Calu3 (cell line): ENCODE measurements around the gene CCDC172. TPM values are rescaled to one million over a fixed set of nuclear protein-coding genes. Genes with fewer than 3 reads are reported as not detected.

Experiments used
- BruUV-seq: library from RNA; stranded (reverse); fragments of 400-500 nt; replicated peaks from 2 replicates; lab custom pipeline; 2021; lab: Mats Ljungman, UMichigan
- CTCF ChIA-PET: fragments of 300-600 bp; sonication (Branson Sonifier 250); formaldehyde crosslinking; loops from one replicate; lab custom pipeline; 2022; ENCODE audit warnings: antibody characterized with exemption; lab: Charles Lee
- DNase-seq: peaks from one replicate; pipeline ENCODE4 v3.0.0; 2022
- H3K27ac Mint-ChIP-seq: one replicate; pipeline ENCODE4 v1.8.0; 2022; ENCODE audit warnings: mixed read lengths; ENCODE audit not compliant: unreplicated experiment
- H3K27me3 Mint-ChIP-seq: one replicate; pipeline ENCODE4 v1.8.0; 2022; ENCODE audit warnings: mixed read lengths; ENCODE audit not compliant: unreplicated experiment
- H3K36me3 Mint-ChIP-seq: one replicate; pipeline ENCODE4 v1.8.0; 2022; ENCODE audit warnings: mild to moderate bottlenecking, moderate library complexity, mixed read lengths; ENCODE audit not compliant: insufficient read depth, unreplicated experiment
- H3K4me1 Mint-ChIP-seq: one replicate; pipeline ENCODE4 v1.8.0; 2022; ENCODE audit warnings: mild to moderate bottlenecking, low read depth, mixed read lengths; ENCODE audit not compliant: unreplicated experiment
- H3K4me3 Mint-ChIP-seq: one replicate; pipeline ENCODE4 v1.8.0; 2022; ENCODE audit warnings: mild to moderate bottlenecking, low read depth, moderate library complexity, mixed read lengths; ENCODE audit not compliant: unreplicated experiment
- H3K9me3 Mint-ChIP-seq: one replicate; pipeline ENCODE4 v1.8.0; 2022; ENCODE audit warnings: low read depth, mixed read lengths; ENCODE audit not compliant: unreplicated experiment
- intact Hi-C: fragments of 100-400 bp; cut with micrococcal nuclease; formaldehyde crosslinking; loops from one replicate; pipeline ENCODE4 v1.10.0; 2022; ENCODE audit not compliant: unreplicated experiment
- total RNA-seq: library from RNA; stranded (reverse); gene quantifications from 2 replicates; pipeline ENCODE4 v1.2.3, GENCODE V29; 2022
- TF ChIP-seq, protein P1 (sequence below): fragments of 200-600 bp; IDR thresholded peaks from one replicate; pipeline ENCODE4 v1.8.0; 2022; ENCODE audit warnings: antibody characterized with exemption; ENCODE audit not compliant: unreplicated experiment

The CCDC172 gene
- total RNA-seq, 1 experiment from 2014 or later = not detected

DNA sequence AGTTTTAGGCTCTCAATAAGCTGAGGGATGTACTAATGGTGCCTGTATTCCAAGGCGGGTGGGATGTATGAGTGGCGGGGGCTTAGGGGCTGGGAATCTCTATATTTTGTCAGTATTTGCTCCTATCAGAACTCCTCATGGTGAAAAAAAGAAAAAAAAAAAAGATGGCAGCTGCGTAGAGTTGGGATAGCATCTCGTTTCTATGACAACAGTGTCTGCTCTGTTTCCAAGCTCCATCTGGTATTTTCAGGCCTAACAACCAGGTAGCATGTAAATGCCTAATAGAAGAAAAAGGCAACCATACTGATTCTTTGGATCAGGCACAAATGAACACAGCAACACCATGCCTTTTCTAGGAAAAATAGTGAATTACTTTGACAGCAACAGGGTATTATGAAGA, 11.7 kb upstream of the CCDC172 start:
- CTCF ChIA-PET = no interaction called here
- TF ChIP-seq, protein P1, sequence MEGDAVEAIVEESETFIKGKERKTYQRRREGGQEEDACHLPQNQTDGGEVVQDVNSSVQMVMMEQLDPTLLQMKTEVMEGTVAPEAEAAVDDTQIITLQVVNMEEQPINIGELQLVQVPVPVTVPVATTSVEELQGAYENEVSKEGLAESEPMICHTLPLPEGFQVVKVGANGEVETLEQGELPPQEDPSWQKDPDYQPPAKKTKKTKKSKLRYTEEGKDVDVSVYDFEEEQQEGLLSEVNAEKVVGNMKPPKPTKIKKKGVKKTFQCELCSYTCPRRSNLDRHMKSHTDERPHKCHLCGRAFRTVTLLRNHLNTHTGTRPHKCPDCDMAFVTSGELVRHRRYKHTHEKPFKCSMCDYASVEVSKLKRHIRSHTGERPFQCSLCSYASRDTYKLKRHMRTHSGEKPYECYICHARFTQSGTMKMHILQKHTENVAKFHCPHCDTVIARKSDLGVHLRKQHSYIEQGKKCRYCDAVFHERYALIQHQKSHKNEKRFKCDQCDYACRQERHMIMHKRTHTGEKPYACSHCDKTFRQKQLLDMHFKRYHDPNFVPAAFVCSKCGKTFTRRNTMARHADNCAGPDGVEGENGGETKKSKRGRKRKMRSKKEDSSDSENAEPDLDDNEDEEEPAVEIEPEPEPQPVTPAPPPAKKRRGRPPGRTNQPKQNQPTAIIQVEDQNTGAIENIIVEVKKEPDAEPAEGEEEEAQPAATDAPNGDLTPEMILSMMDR = no peak
- H3K27me3 Mint-ChIP-seq = no peaks in the 10 kb centered on the region
- no peak for DNase-seq
- H3K4me3 Mint-ChIP-seq = no peak overlapping the region
- no peaks in the 10 kb centered on the region for H3K9me3 Mint-ChIP-seq
- BruUV-seq = no TSS peak
- no peak overlapping the region for H3K27ac Mint-ChIP-seq
- H3K36me3 Mint-ChIP-seq = no peaks in the 10 kb centered on the region
- intact Hi-C loops = no loop called here
- H3K4me1 Mint-ChIP-seq = no peaks in the 10 kb centered on the region

DNA sequence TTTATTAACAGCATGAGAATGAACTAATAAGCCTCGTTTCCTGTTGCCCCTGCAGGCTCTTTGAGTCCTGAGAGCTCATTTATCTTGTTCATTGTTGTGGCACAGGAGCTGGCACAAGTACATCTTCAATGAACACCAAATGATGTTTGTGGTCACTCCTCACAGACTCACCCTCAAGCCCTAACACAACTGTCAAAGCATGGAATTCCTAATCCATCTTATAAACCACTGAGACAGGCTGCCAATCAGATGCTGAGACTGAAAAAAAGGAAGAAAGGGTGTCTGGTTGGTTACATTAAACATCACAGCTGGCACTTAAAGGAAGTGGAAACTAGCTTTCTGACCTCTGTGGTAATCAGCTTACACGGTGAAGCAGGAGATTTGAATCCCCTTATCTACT, 7.7 kb upstream of the CCDC172 start:
- Mint-ChIP-seq H3K9me3 (no peaks in the 10 kb centered on the region), H3K27ac (no peak overlapping the region)

DNA sequence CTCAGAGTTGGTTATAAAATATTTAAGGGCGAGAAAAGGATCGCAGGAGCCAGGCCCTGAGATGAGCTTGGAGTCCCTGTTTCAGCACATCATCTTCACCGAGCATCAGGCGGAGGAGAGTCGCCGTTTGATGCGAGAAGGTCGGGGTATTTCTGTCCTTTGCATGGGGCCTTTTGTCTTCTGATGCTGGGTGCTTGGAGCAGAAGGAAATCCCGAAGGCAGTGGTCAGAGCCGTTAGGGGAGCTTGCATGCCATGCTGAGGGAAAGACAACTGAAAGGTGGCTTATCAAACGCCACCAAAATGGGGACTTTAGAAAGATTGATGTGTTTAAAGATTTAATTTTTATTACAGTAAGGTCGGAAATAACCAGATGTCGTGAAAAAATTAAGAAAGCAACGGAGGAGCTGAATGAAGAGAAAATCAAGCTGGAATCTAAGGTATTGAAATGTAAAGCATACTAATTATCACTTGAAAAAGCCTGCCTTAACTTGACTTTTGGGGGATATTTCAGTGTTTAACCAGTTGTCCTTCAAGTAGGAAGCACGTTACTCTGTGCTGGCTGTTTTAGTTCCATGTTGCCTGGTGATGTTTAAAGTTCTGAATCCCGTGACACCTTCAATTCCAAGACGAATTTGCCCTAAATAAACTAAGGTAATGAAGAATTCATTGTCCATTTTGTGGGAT, 845 bp downstream of the CCDC172 start:
- TF ChIP-seq, protein P1 = no peak
- CTCF ChIA-PET = no interaction called here
- intact Hi-C loops = no loop called here
- no peaks in the 10 kb centered on the region for H3K36me3 Mint-ChIP-seq
- BruUV-seq = no TSS peak
- no peaks in the 10 kb centered on the region for H3K9me3 Mint-ChIP-seq
- no peak for DNase-seq
- H3K27ac Mint-ChIP-seq = no peak overlapping the region
- H3K27me3 Mint-ChIP-seq = no peaks in the 10 kb centered on the region
- H3K4me1 Mint-ChIP-seq = no peaks in the 10 kb centered on the region
- H3K4me3 Mint-ChIP-seq = no peak overlapping the region

More for the DNA sequence above, 7.7 kb upstream of the CCDC172 start:
- no peak for DNase-seq
- no TSS peak for BruUV-seq
- CTCF ChIA-PET = interaction anchor here (0.6 kb wide), 1 partner anchor 60 kb away, joined by 4 read pairs; no protein-coding TSS in a partner anchor
- Mint-ChIP-seq H3K4me1 (no peaks in the 10 kb centered on the region), H3K4me3 (no peak overlapping the region), H3K36me3 (no peaks in the 10 kb centered on the region), H3K27me3 (no peaks in the 10 kb centered on the region)
- TF ChIP-seq, protein P1 = no peak
- intact Hi-C loops = no loop called here

DNA sequence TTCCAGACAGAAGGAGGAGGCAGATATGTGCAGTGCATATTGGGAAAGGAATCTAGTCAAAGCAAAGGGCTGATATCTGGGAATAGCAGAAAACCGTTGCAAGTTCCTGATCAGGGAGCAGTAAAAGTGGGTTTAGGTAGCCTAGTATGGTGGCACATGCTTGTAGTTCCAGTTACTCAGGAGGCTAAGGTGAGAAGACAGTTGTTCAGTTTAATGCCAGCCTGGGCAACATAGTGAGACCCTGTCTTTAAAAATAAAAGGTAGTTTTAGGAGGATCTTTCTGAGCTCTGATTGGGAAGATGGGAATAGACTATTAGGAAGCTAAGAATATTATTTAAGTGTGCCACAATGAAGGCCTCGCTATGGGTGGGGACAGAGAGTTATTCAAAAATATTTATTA, 1.7 kb downstream of the CCDC172 start:
- Mint-ChIP-seq H3K27me3 (no peaks in the 10 kb centered on the region), H3K4me1 (no peaks in the 10 kb centered on the region), H3K9me3 (no peaks in the 10 kb centered on the region), H3K4me3 (no peak overlapping the region), H3K36me3 (no peaks in the 10 kb centered on the region), H3K27ac (no peak overlapping the region)
- DNase-seq = no peak
- TF ChIP-seq, protein P1 = no peak
- CTCF ChIA-PET = no interaction called here
- no TSS peak for BruUV-seq
- intact Hi-C loops = no loop called here
